ENCODE data around the gene CREG1.

DNA sequence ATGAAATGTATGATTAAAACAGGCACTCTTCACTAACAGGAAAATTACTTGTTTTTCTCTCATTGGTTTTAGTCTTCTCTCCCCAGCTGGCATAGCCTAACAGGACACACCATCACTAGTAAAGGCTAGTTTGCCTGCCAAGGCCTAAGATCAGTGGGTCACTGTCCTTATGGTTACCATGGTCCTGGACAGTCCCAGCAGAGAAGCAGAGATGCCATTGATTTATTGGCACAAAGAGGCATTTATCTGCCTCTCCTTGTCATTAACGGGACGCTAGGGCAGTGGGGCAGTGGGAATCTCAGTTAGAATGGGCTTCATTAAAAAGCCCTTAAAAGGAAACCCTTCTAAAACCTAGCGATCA is 49.1 kb downstream of the CREG1 start:
- TF ChIP-seq, protein P1, sequence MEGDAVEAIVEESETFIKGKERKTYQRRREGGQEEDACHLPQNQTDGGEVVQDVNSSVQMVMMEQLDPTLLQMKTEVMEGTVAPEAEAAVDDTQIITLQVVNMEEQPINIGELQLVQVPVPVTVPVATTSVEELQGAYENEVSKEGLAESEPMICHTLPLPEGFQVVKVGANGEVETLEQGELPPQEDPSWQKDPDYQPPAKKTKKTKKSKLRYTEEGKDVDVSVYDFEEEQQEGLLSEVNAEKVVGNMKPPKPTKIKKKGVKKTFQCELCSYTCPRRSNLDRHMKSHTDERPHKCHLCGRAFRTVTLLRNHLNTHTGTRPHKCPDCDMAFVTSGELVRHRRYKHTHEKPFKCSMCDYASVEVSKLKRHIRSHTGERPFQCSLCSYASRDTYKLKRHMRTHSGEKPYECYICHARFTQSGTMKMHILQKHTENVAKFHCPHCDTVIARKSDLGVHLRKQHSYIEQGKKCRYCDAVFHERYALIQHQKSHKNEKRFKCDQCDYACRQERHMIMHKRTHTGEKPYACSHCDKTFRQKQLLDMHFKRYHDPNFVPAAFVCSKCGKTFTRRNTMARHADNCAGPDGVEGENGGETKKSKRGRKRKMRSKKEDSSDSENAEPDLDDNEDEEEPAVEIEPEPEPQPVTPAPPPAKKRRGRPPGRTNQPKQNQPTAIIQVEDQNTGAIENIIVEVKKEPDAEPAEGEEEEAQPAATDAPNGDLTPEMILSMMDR (IDR thresholded peaks at IDR 0.05; ENCODE audit: low read depth, low read length, poor library complexity, severe bottlenecking), result no peak
- no peak for TF ChIP-seq EZH2phosphoT487 (IDR thresholded peaks at IDR 0.05; ENCODE audit: borderline replicate concordance, low read length)
